GM12801 (cell line): Measurements from ENCODE around the gene CD52.

Source experiments
- CTCF ChIP-seq: IDR thresholded peaks from one replicate; pipeline ENCODE4 v1.5.1; 2011; ENCODE audit warnings: control low read depth; ENCODE audit not compliant: insufficient read length; ENCODE audit errors: extremely low read depth

The CD52 gene

GRCh38 chr1:26354972-26355371 is 37.2 kb downstream of the CD52 start:
- TF ChIP-seq CTCF: no peak

DNA sequence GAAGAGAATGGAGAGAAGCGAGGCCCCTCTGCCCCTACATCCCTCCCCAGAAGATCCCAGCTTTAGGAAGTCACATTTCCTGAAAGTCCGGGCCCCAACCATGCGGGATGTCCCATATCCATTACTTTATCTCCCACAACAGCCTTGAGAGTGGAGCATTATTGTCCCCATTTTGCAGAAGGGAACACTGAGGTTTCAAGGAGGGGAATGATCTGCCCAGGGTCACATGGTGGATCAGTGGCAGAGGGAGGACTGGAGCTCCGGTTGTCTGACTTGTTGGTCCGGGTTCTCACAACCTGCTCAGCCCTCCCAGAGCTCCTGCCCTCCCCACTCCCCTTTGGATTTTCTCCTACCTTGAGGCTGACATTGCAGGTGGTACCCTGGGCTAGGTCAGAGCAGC is 38.3 kb downstream of the CD52 start:
- no peak for TF ChIP-seq CTCF

- no peak for TF ChIP-seq CTCF
Observed at GRCh38 chr1:26357121-26357602, 39.4 kb downstream of the CD52 start.

- TF ChIP-seq CTCF: no peak
Observed at GRCh38 chr1:26358411-26359384, 40.9 kb downstream of the CD52 start.

- no peak for TF ChIP-seq CTCF
Observed at GRCh38 chr1:26359981-26360806, 42.4 kb downstream of the CD52 start.

- no peak for TF ChIP-seq CTCF
Observed at GRCh38 chr1:26360807-26361604, 43.2 kb downstream of the CD52 start.

- no peak for TF ChIP-seq CTCF
Observed at GRCh38 chr1:26361605-26362122, 43.9 kb downstream of the CD52 start.
